Adipocyte (in vitro differentiated cells): Measurements from ENCODE around the gene NCBP3.

Source experiments
- DNase-seq: peaks from one replicate; pipeline ENCODE4 v3.0.0-alpha.2; 2015; ENCODE audit warnings: low read depth
- H3K27me3 ChIP-seq: replicated peaks from 2 replicates; pipeline ENCODE4 v1.7.0; 2013; ENCODE audit warnings: mild to moderate bottlenecking, low read length, moderate library complexity; ENCODE audit not compliant: control insufficient read depth, insufficient read depth
- H3K36me3 ChIP-seq: 2 replicates; pipeline ENCODE4 v1.7.0; 2013; ENCODE audit warnings: low read length, mild to moderate bottlenecking, moderate library complexity; ENCODE audit not compliant: control insufficient read depth, insufficient read depth, severe bottlenecking
- H3K4me1 ChIP-seq: 2 replicates; pipeline ENCODE4 v1.7.0; 2013; ENCODE audit warnings: mild to moderate bottlenecking, low read length, moderate library complexity; ENCODE audit not compliant: control insufficient read depth, insufficient read depth
- H3K4me3 ChIP-seq: 2 replicates; pipeline ENCODE4 v1.7.0; 2013; ENCODE audit warnings: mild to moderate bottlenecking, low read length, moderate library complexity
- H3K9ac ChIP-seq: 2 replicates; pipeline ENCODE4 v1.7.0; 2013; ENCODE audit warnings: mild to moderate bottlenecking, low read length, moderate library complexity
- H3K9me3 ChIP-seq: 2 replicates; pipeline ENCODE4 v1.7.0; 2013; ENCODE audit warnings: mild to moderate bottlenecking, low read length, moderate library complexity; ENCODE audit not compliant: control insufficient read depth

NCBP3 gene

GRCh38 chr17:3761036-3761917 lies 84.8 kb downstream of the NCBP3 start:
- DNase-seq: no peak
- Histone ChIP-seq H3K4me1 (no peaks in the 10 kb centered on the region), H3K9ac (no peak overlapping the region), H3K27me3 (peaks cover 25% of the 10 kb centered on the region), H3K36me3 (no peaks in the 10 kb centered on the region), H3K4me3 (no peak overlapping the region), H3K9me3 (peaks cover 12% of the 10 kb centered on the region)

DNA sequence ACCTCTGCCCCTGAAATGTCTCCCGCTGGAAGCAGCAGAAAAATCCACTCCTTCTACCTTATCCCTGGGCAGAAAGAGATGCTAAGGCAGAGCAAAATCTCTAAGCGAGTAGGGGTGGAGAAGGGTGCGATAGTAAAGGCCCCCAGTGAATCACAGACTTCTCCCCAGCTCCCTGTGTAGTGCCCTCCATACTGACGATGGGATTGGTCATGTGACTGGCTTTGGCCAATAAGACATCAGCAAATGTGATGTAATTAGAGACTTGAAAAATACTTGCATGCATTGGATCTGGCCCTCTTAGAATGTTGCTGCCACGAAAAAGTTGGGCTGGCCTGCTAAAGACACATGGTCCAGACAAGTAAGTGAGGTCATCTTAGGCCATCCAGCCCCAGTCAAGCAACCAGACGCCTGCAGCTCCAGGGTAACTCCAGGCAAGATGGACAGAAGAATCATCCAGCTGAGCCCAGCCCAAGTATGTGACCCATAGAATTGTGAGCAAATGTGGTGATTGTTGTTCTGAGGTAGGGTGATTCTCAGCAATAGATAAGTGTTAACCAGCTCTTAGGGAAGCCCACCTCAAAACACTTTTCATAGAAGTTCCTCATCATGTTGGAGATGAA lies 86.3 kb downstream of the NCBP3 start:
- DNase-seq: no peak
- H3K27me3 ChIP-seq: peaks cover 28% of the 10 kb centered on the region

DNA sequence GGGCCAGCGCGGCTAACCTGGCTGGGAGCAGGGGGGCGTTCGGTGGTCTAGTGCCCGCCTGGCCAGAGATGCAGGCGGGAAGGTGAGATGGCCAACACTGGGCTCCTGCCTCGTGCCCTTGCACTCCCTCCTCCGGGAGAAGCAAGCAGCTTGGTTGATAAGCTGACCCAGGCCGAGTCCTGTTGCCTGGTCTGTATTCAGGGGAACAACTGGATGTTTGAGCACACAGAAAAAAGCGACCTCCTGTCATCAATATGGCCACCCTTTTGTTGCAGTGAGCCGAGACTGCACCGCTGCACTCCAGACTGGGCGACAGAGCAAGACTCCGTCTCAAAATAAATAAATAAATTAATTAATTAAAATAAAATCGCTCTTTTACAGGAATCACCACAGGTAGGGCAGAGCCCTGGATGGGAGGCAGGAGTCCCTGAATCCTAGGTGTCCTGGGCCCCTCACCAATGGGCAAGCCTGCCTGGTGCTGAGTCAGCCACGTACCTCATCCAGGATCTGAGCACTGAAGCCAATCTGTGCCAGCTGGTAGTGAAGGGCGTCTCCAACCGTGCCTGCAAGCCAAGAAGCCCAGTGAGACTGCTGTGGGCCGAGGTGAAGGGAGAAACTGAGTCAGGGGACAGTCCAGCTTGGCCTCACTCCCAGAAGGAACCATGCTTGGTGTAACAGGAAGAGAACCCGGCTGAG lies 90.6 kb downstream of the NCBP3 start:
- Histone ChIP-seq H3K9ac (no peak overlapping the region), H3K36me3 (no peaks in the 10 kb centered on the region), H3K4me3 (no peak overlapping the region)

More for the DNA sequence above, 86.3 kb downstream of the NCBP3 start:
- H3K4me3 ChIP-seq: no peak overlapping the region
- H3K9ac ChIP-seq: no peak overlapping the region
- H3K36me3 ChIP-seq: no peaks in the 10 kb centered on the region
- H3K9me3 ChIP-seq: peaks cover 12% of the 10 kb centered on the region
- H3K4me1 ChIP-seq: no peaks in the 10 kb centered on the region

GRCh38 chr17:3754458-3755334 lies 91.3 kb downstream of the NCBP3 start:
- Histone ChIP-seq H3K9me3 (peaks cover 7% of the 10 kb centered on the region), H3K36me3 (no peaks in the 10 kb centered on the region), H3K4me3 (no peak overlapping the region), H3K9ac (no peak overlapping the region), H3K27me3 (peaks cover 42% of the 10 kb centered on the region), H3K4me1 (no peaks in the 10 kb centered on the region)
- DNase-seq: no peak

More for the DNA sequence above, 90.6 kb downstream of the NCBP3 start:
- no peak for DNase-seq
- H3K9me3 ChIP-seq: peaks cover 12% of the 10 kb centered on the region
- H3K4me1 ChIP-seq: no peaks in the 10 kb centered on the region
- peaks cover 35% of the 10 kb centered on the region for H3K27me3 ChIP-seq

DNA sequence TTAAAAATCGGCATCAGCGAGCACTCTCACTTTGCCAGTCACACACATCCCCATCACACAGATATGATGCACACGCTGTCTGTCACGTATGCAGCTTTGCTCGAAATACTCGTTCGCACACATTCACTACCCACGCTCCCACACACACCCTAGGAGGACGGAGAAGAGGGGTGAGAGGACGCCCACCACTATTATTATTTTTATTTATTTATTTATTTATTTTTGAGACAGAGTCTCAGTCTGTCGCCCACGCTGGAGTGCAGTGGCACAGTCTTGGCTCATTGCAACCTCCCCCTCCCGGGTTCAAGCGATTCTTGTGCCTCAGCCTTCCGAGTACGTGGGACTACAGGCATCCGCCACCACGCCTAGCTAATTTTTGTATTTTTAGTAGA lies 92.0 kb downstream of the NCBP3 start:
- Histone ChIP-seq H3K36me3 (no peaks in the 10 kb centered on the region), H3K4me3 (no peak overlapping the region), H3K9ac (no peak overlapping the region), H3K27me3 (peaks cover 42% of the 10 kb centered on the region), H3K9me3 (peaks cover under 1% of the 10 kb centered on the region), H3K4me1 (no peaks in the 10 kb centered on the region)
- DNase-seq: no peak

DNA sequence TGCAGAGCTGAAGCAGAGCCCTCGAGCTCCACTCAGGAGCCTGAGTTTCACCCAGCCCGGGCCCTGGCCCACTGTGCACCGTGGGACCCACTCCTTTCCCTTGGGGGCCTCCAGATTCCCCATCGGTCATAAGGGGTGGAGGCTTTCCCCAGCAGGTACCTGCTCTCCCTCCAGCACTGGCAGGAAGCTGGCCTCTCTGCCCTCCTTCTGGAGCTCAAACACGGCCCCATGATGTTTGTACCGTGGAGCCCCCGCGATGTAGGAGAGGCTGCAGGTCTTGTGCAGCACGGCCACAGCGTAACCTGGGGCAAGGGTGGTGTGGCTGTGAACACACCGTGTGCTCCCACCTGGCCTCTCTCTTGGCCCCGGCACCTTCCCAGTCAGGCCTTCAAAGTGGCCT lies 92.4 kb downstream of the NCBP3 start:
- no peak for DNase-seq
- H3K4me1 ChIP-seq: no peaks in the 10 kb centered on the region

More for the DNA sequence above, 92.4 kb downstream of the NCBP3 start:
- Histone ChIP-seq H3K4me3 (no peak overlapping the region), H3K9me3 (no peaks in the 10 kb centered on the region), H3K36me3 (no peaks in the 10 kb centered on the region), H3K27me3 (peaks cover 46% of the 10 kb centered on the region), H3K9ac (no peak overlapping the region)
